ENCODE data around the gene CENPE. TPM values are rescaled to one million over a fixed set of nuclear protein-coding genes. Genes with fewer than 3 reads are reported as not detected.
"Not testable (repeated sequence)": the region's sequence is repeated elsewhere in the genome, so short reads cannot be mapped to it uniquely, and the experiment has no call there.

CENPE gene
- total RNA-seq, 2 donors from 2014 or later: 0.26 to 0.33 TPM

DNA sequence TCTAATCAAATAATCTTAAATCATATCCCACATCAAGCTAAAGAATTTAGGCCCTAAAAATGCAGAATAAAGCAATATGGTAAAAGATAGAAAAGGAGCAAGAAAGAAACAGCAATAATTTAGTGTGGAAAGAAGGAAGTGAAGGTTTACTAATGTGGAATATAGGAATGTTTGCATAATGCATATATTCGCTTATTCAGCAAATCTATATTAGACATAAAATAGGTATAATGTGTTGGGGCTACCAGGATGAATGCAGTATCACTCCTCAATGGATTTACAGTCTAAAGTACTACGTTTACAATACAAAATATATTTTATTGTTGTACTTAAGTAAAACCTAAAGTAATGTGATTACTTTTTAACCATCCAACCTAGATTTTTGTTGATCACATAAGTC, 4.7 kb downstream of the CENPE start:
- Histone ChIP-seq H3K27me3 (no peaks in the 10 kb centered on the region), H3K36me3 (replicated peaks in 1 of 2; ENCODE audit: insufficient read depth in 1 of 2, low read depth in 2 of 2) (no peaks in the 10 kb centered on the region), H3K27ac (no peak overlapping the region), H3K4me3 (no peak overlapping the region), H3K9me3 (no peaks in the 10 kb centered on the region), H3K4me1 (peaks cover 8% of the 10 kb centered on the region)
- 72 to 74% methylated on average over 2 of the region's 2 CpGs for WGBS, 2 donors
- DNase-seq (no peak), ATAC-seq (no peak)
- intact Hi-C loops (cut with DNase I): no loop called here
- TF ChIP-seq POLR2A (IDR thresholded peaks at IDR 0.05): no peak
- TF ChIP-seq, protein P1, sequence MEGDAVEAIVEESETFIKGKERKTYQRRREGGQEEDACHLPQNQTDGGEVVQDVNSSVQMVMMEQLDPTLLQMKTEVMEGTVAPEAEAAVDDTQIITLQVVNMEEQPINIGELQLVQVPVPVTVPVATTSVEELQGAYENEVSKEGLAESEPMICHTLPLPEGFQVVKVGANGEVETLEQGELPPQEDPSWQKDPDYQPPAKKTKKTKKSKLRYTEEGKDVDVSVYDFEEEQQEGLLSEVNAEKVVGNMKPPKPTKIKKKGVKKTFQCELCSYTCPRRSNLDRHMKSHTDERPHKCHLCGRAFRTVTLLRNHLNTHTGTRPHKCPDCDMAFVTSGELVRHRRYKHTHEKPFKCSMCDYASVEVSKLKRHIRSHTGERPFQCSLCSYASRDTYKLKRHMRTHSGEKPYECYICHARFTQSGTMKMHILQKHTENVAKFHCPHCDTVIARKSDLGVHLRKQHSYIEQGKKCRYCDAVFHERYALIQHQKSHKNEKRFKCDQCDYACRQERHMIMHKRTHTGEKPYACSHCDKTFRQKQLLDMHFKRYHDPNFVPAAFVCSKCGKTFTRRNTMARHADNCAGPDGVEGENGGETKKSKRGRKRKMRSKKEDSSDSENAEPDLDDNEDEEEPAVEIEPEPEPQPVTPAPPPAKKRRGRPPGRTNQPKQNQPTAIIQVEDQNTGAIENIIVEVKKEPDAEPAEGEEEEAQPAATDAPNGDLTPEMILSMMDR (IDR thresholded peaks at IDR 0.05): no peak

DNA sequence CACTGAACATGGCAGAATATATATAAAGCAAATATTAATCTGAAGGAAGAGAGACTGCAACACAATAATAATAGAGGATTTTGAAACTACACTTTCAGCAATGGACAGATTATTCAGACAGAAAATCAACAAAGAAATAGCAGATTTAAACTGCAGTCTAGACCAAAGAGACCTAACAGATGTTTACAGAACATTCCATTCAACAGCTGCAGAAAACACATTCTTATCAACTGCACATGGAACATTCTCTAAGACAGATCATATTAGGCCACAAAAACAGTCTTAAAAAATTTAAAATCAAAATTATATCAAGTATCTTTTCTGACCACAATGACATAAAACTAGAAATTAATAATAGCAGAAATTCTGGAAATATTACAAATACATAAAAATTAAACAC, 27.1 kb downstream of the CENPE start:
- intact Hi-C loops (cut with DNase I): no loop called here
- no peak overlapping the region for H3K4me3 ChIP-seq

DNA sequence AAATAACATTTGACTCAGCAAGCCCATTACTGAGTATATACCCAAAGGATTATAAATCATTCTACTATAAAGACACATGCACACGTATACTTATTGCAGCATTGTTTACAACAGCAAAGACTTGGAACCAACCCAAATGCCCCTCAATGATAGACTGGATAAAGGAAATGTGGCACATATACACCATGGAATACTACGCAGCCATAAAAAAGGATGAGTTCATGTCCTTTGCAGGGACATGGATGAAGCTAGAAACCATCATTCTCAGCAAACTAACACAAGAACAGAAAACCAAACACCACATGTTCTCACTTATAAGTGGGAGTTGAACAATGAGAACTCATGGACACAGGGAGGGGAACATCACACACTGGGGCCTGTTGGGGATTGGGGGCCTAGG, 28.4 kb downstream of the CENPE start:
- 94 to 96% methylated on average over 2 of the region's 2 CpGs for WGBS, 2 donors
- ATAC-seq; H3K4me3 ChIP-seq; H3K4me1 ChIP-seq; H3K9me3 ChIP-seq; DNase-seq; intact Hi-C loops (cut with DNase I); H3K36me3 ChIP-seq (replicated peaks in 1 of 2; ENCODE audit: insufficient read depth in 1 of 2, low read depth in 2 of 2); H3K27ac ChIP-seq; H3K27me3 ChIP-seq: not testable (repeated sequence)

More for the DNA sequence above, 27.1 kb downstream of the CENPE start:
- Histone ChIP-seq H3K27ac (no peak overlapping the region), H3K36me3 (replicated peaks in 1 of 2; ENCODE audit: insufficient read depth in 1 of 2, low read depth in 2 of 2) (no peaks in the 10 kb centered on the region), H3K9me3 (no peaks in the 10 kb centered on the region), H3K4me1 (no peaks in the 10 kb centered on the region), H3K27me3 (no peaks in the 10 kb centered on the region)
- ATAC-seq (no peak), DNase-seq (no peak)
- TF ChIP-seq, protein P1 (IDR thresholded peaks at IDR 0.05): no peak
- TF ChIP-seq POLR2A (IDR thresholded peaks at IDR 0.05): no peak

DNA sequence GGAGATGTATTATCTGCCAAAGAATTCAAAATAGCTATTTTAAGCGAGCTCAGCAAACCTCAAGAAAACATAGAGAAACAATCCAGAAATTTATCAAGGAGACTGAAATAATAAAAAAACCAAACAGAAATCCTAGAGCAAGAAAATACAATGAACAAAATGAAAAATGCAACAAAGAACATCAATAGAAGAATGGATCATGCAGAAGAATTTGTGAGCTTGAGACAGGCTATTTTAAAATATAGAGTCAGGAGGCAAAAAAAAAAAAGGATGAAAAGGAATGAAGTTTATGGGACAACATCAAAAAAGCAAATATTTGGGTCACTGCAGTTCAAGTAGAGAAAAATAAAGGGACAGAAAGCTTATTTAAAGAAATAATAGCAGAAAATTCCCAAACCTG, 29.1 kb downstream of the CENPE start:
- no peaks in the 10 kb centered on the region for H3K27me3 ChIP-seq
- no peak overlapping the region for H3K4me3 ChIP-seq
- 83 to 100% methylated on average over 1 of the region's 1 CpG for WGBS, 2 donors
- no peaks in the 10 kb centered on the region for H3K36me3 ChIP-seq (replicated peaks in 1 of 2; ENCODE audit: insufficient read depth in 1 of 2, low read depth in 2 of 2)
- no peaks in the 10 kb centered on the region for H3K4me1 ChIP-seq
- intact Hi-C loops (cut with DNase I): no loop called here
- TF ChIP-seq, protein P1 (IDR thresholded peaks at IDR 0.05): no peak
- no peak for TF ChIP-seq POLR2A (IDR thresholded peaks at IDR 0.05)
- DNase-seq (no peak), ATAC-seq (no peak)
- H3K9me3 ChIP-seq: no peaks in the 10 kb centered on the region
- no peak overlapping the region for H3K27ac ChIP-seq

DNA sequence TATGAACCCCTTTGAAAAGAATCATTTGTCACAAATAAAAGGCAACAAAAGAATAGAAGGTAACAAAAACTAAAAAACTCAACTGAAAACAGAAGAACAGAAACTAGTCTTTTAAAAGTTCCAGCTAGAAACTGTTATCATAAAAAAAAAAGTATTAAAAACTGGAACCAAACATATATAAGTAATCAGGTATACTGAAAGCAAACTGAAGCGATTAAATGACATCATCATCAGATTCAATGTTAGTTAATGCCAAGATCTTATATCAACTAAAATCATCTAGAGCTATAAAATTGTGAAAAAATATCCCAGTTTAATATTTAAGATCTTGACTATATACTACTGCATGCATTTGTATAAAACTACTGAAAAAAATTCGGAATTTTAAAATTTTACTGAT, 36.0 kb downstream of the CENPE start:
- Histone ChIP-seq H3K27me3 (no peaks in the 10 kb centered on the region), H3K4me3 (no peak overlapping the region), H3K9me3 (no peaks in the 10 kb centered on the region), H3K27ac (no peak overlapping the region), H3K36me3 (replicated peaks in 1 of 2; ENCODE audit: insufficient read depth in 1 of 2, low read depth in 2 of 2) (no peaks in the 10 kb centered on the region), H3K4me1 (no peaks in the 10 kb centered on the region)
- no peak for DNase-seq
- intact Hi-C loops (cut with DNase I): no loop called here
- TF ChIP-seq, protein P1 (IDR thresholded peaks at IDR 0.05): no peak
- TF ChIP-seq POLR2A (IDR thresholded peaks at IDR 0.05): no peak
- no peak for ATAC-seq
- 86 to 93% methylated on average over 2 of the region's 2 CpGs for WGBS, 2 donors

Measured in body of pancreas (tissue), 4 donors.